HG02571 (cell line): ENCODE data around the gene PCDHB7.
"Not testable (repeated sequence)": the region's sequence is repeated elsewhere in the genome, so short reads cannot be mapped to it uniquely, and the experiment has no call there.

Source experiments
- ATAC-seq: cut with Tn5 transposase; IDR thresholded peaks from one replicate; pipeline ENCODE4 v1.9.1; 2021; ENCODE audit warnings: mild to moderate bottlenecking, moderate library complexity; ENCODE audit not compliant: unreplicated experiment

The PCDHB7 gene

GRCh38 chr5:141179876-141180275 is 7.4 kb downstream of the PCDHB7 start:
- not testable (repeated sequence) for ATAC-seq

DNA sequence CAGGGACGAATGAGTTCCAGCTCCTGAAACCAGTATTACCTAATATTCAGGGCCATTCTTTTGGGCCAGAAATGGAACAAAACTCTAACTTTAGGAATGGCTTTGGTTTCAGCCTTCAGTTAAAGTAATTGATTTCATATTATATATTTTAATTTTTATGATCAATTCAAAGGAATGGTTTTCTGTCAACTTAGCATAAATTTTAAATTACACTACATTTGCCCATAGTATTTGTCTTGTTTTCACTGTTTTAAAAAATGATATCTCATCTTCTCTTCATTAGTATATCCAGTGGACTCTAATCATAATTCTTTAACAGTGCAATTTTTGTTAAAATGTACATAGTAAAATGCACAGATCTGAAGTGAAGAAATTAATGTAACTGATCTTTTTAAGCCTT is 7.9 kb downstream of the PCDHB7 start:
- no peak for ATAC-seq

DNA sequence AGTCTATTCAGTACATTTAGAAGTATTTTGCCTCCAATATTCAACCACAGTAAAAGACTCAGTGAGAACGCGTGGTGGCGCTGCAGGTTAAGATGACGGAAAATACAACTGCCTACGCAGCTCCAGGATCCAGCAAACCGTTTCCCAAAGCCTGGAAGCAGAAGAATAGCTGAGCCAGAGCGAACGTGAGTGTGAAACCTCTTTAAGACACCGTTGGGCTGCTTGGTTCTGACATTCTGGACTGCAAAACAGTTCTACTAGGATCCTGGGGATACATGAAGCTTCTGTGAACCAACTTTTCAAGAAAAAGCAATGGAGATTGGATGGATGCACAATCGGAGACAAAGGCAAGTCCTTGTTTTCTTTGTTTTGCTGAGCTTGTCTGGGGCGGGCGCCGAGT is 9.8 kb downstream of the PCDHB7 start, which contains the start of gene PCDHB16:
Gene PCDHB16, plus strand, starts transcription at position 140 of the 400 bp plus-strand sequence. Its CDS starts 173 bp downstream, at position 313.
- no peak for ATAC-seq

DNA sequence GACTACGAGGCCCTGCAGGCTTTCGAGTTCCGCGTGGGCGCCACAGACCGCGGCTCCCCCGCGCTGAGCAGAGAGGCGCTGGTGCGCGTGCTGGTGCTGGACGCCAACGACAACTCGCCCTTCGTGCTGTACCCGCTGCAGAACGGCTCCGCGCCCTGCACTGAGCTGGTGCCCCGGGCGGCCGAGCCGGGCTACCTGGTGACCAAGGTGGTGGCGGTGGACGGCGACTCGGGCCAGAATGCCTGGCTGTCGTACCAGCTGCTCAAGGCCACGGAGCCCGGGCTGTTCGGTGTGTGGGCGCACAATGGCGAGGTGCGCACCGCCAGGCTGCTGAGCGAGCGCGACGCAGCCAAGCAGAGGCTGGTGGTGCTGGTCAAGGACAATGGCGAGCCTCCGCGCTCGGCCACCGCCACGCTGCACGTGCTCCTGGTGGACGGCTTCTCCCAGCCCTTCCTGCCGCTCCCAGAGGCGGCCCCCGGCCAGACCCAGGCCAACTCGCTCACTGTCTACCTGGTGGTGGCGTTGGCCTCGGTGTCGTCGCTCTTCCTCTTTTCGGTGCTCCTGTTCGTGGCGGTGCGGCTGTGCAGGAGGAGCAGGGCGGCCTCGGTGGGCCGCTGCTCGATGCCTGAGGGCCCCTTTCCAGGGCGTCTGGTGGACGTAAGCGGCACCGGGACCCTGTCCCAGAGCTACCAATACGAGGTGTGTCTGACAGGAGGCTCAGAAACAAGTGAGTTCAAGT is 11.8 kb downstream of the PCDHB7 start:
- ATAC-seq = not testable (repeated sequence)

DNA sequence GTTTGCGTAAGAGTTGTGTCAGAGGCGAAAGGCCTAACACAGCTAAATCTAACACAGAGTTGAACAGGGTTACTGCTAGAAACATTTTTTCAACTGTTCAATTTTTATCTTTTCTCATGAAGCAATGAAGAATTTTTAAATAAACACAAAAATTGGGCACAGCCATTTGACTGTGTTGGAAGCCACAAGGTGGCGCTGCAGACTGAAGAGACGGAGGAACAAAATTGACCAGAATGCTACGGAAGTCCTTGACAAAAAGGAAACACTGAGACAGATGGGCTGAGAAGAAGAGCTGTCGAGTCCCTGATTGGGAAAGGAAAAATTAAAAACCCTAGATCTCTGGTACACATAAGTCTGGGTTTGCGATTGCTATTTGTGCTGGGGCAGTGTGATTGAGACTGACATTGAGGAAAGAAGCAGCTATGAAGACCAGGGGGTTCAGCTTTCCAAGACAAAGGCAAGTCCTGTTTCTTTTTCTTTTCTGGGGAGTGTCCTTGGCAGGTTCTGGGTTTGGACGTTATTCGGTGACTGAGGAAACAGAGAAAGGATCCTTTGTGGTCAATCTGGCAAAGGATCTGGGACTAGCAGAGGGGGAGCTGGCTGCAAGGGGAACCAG is 14.6 kb downstream of the PCDHB7 start, which contains the start of gene PCDHB9:
Gene PCDHB9, plus strand, starts transcription at position 265 of the 616 bp plus-strand sequence. Its CDS starts 158 bp downstream, at position 423.
- ATAC-seq = no peak

DNA sequence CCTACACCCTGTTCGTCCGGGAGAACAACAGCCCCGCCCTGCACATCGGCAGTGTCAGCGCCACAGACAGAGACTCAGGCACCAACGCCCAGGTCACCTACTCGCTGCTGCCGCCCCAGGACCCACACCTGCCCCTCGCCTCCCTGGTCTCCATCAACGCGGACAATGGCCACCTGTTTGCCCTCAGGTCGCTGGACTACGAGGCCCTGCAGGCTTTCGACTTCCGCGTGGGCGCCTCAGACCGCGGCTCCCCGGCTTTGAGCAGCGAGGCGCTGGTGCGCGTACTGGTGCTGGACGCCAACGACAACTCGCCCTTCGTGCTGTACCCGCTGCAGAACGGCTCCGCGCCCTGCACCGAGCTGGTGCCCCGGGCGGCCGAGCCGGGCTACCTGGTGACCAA is 16.2 kb downstream of the PCDHB7 start:
- ATAC-seq = not testable (repeated sequence)

- ATAC-seq = not testable (repeated sequence)
These were observed 16.7 kb downstream of the PCDHB7 start for GRCh38 chr5:141189131-141189530.

GRCh38 chr5:141192110-141192725 is 19.8 kb downstream of the PCDHB7 start, which contains the start of gene PCDHB10:
PCDHB10 (plus strand) TSS chr5:141192353; CDS start chr5:141192553, 200 bp downstream.
- ATAC-seq = no peak

DNA sequence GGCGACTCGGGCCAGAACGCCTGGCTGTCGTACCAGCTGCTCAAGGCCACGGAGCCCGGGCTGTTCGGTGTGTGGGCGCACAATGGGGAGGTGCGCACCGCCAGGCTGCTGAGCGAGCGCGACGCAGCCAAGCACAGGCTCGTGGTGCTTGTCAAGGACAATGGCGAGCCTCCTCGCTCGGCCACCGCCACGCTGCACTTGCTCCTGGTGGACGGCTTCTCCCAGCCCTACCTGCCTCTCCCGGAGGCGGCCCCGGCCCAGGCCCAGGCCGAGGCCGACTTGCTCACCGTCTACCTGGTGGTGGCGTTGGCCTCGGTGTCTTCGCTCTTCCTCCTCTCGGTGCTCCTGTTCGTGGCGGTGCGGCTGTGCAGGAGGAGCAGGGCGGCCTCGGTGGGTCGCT is 21.9 kb downstream of the PCDHB7 start:
- ATAC-seq = not testable (repeated sequence)

GRCh38 chr5:141196363-141196762 is 23.9 kb downstream of the PCDHB7 start:
- ATAC-seq = no peak

DNA sequence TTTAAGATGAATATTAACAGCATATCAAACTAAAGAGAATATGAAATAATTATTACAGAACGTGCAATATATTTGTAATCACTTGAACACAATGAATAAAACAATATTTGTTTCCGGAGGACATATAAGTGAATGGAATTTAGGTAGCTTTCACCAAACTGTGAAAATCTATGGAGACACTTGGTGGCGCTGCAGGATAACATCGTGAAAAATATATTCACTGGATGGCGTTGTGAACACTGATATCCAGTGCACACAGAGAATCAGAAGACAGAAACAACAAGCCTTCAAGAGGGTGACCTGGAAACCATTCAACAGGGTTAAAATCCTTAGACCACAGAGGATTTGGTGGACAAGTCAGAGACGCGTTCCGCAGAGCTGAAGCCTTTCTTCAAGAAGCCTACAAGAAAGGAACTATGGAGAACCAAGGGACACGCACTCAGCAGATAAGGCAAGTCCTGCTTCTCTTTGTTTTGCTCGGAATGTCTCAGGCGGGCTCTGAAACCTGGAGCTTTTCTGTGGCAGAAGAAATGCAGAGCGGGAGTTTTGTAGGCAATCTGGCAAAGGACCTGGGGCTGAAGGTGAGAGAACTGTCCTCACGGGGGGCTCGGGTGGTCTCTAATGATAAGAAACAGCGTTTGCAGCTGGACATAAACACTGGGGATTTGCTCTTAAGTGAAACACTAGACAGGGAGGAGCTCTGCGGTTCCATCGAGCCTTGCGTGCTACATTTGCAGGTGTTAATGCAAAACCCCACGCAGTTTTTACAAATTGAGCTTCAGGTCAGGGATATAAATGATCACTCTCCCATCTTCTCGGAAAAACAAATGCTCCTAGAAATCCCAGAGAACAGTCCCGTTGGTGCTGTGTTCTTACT is 27.2 kb downstream of the PCDHB7 start, which contains the start of gene PCDHB11:
Gene PCDHB11, plus strand, starts transcription at position 269 of the 877 bp plus-strand sequence. Its CDS starts 148 bp downstream, at position 417.
- no peak for ATAC-seq

DNA sequence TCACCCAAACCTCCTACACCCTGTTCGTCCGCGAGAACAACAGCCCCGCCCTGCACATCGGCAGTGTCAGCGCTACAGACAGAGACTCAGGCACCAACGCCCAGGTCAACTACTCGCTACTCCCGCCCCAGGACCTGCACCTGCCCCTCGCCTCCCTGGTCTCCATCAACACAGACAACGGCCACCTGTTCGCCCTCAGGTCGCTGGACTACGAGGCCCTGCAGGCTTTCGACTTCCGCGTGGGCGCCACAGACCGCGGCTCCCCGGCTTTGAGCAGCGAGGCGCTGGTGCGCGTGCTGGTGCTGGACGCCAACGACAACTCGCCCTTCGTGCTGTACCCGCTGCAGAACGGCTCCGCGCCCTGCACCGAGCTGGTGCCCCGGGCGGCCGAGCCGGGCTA is 28.7 kb downstream of the PCDHB7 start:
- ATAC-seq = not testable (repeated sequence)

DNA sequence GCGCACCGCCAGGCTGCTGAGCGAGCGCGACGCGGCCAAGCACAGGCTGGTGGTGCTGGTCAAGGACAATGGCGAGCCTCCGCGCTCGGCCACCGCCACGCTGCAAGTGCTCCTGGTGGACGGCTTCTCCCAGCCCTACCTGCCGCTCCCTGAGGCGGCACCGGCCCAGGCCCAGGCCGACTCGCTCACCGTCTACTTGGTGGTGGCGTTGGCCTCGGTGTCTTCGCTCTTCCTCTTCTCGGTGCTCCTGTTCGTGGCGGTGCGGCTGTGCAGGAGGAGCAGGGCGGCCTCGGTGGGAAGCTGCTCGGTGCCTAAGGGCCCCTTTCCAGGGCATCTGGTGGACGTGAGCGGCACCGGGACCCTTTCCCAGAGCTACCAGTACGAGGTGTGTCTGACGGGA is 29.2 kb downstream of the PCDHB7 start:
- ATAC-seq = not testable (repeated sequence)

DNA sequence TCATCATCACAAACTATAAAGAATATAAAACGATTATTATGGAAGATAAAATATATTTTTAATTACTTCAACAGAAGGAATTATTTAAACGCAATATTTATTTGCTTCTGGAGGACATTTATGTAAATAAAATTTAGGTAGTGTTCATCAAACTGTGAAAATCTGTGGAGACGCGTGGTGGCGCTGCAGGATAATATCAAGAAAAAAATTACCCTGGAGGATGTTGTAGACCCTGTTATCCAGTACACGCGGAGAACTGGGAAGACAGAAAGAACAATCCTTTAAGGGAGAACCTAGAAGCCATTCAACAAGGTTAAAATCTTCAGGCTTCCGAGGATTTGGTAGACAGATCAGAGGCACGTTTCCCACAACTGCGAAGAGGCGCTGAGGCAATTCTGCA is 36.0 kb downstream of the PCDHB7 start, which contains the start of gene PCDHB12:
Gene PCDHB12, plus strand, starts transcription at position 242 of the 400 bp plus-strand sequence. CDS start 189 bp downstream, outside the sequence.
- no peak for ATAC-seq

DNA sequence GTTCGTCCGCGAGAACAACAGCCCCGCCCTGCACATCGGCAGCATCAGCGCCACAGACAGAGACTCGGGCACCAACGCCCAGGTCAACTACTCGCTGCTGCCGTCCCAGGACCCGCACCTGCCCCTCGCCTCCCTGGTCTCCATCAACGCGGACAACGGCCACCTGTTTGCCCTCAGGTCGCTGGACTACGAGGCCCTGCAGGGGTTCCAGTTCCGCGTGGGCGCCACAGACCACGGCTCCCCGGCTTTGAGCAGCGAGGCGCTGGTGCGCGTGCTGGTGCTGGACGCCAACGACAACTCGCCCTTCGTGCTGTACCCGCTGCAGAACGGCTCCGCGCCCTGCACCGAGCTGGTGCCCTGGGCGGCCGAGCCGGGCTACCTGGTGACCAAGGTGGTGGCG is 37.8 kb downstream of the PCDHB7 start:
- ATAC-seq = not testable (repeated sequence)

GRCh38 chr5:141210849-141211248 is 38.4 kb downstream of the PCDHB7 start:
- not testable (repeated sequence) for ATAC-seq

- ATAC-seq = not testable (repeated sequence)
These were observed 41.4 kb downstream of the PCDHB7 start, which contains the start of gene PCDHB13 for GRCh38 chr5:141213656-141214339. PCDHB13 (plus strand) TSS chr5:141213919; CDS start chr5:141214124, 205 bp downstream.

GRCh38 chr5:141214583-141214982 is 42.1 kb downstream of the PCDHB7 start:
- ATAC-seq = not testable (repeated sequence)

- not testable (repeated sequence) for ATAC-seq
These were observed 43.1 kb downstream of the PCDHB7 start for GRCh38 chr5:141215504-141215903.
